GM23338 (cell line): ENCODE data around the gene CEPT1. TPM values are rescaled to one million over a fixed set of nuclear protein-coding genes. Genes with fewer than 3 reads are reported as not detected.

Source experiments
- ATAC-seq: fragments of 200-7000 bp; cut with Tn5 transposase; 3 replicates; pipeline ENCODE4 v1.9.1; 2020
- DNase-seq: peaks from one replicate; pipeline ENCODE4 v3.0.0-alpha.2; 2015; ENCODE audit warnings: low spot score
- H2AFZ ChIP-seq: fragments of 200-600 bp; sonication (generic); 2 replicates; pipeline ENCODE4 v1.8.0; 2016; ENCODE audit warnings: antibody characterized with exemption, mild to moderate bottlenecking, moderate library complexity
- H3F3A ChIP-seq: fragments of 200-600 bp; sonication (generic); replicated peaks from 2 replicates; pipeline ENCODE4 v1.8.0; 2017; ENCODE audit warnings: antibody characterized with exemption, mixed run types, low read depth
- H3K27ac ChIP-seq: fragments of 200-600 bp; sonication (generic); 2 replicates; pipeline ENCODE4 v1.6.1; 2016; ENCODE audit warnings: low read depth
- H3K27me3 ChIP-seq: fragments of 200-600 bp; sonication (generic); 2 replicates; pipeline ENCODE4 v1.8.0; 2016; ENCODE audit warnings: mild to moderate bottlenecking, mixed run types, moderate library complexity; ENCODE audit not compliant: insufficient read depth
- H3K36me3 ChIP-seq: fragments of 200-600 bp; sonication (generic); 2 replicates; pipeline ENCODE4 v1.8.0; 2016; ENCODE audit warnings: mild to moderate bottlenecking; ENCODE audit not compliant: insufficient read depth
- H3K4me1 ChIP-seq: fragments of 200-600 bp; sonication (generic); 2 replicates; pipeline ENCODE4 v1.8.0; 2016; ENCODE audit warnings: mild to moderate bottlenecking, moderate library complexity; ENCODE audit not compliant: insufficient read depth
- H3K4me2 ChIP-seq: fragments of 200-600 bp; sonication (generic); 2 replicates; pipeline ENCODE4 v1.7.1; 2017; ENCODE audit warnings: mixed run types
- H3K4me3 ChIP-seq: fragments of 200-600 bp; sonication (generic); 2 replicates; pipeline ENCODE4 v1.6.1; 2016; ENCODE audit warnings: mixed run types
- H3K79me2 ChIP-seq: fragments of 200-600 bp; sonication (generic); replicated peaks from 2 replicates; pipeline ENCODE4 v1.8.0; 2017; ENCODE audit warnings: mild to moderate bottlenecking; ENCODE audit not compliant: insufficient read depth
- H3K9me2 ChIP-seq: fragments of 200-600 bp; sonication (generic); 2 replicates; pipeline ENCODE4 v1.8.0; 2017; ENCODE audit not compliant: insufficient read depth
- H4K20me1 ChIP-seq: fragments of 200-600 bp; sonication (generic); replicated peaks from 2 replicates; pipeline ENCODE4 v1.8.0; 2017; ENCODE audit warnings: mild to moderate bottlenecking; ENCODE audit not compliant: insufficient read depth
- H3K27ac Mint-ChIP-seq: 2 replicates; pipeline ENCODE4 v1.8.0; 2020; ENCODE audit warnings: inconsistent platforms, mild to moderate bottlenecking, moderate library complexity, mixed read lengths
- H3K27me3 Mint-ChIP-seq: 3 replicates; pipeline ENCODE4 v1.8.0; 2022; ENCODE audit warnings: low read depth, mild to moderate bottlenecking, moderate library complexity, mixed read lengths, inconsistent platforms; ENCODE audit not compliant: insufficient read depth, poor library complexity
- H3K36me3 Mint-ChIP-seq: 3 replicates; pipeline ENCODE4 v1.8.0; 2021; ENCODE audit warnings: low read depth, mild to moderate bottlenecking, inconsistent platforms, moderate library complexity, mixed read lengths
- H3K4me1 Mint-ChIP-seq: 3 replicates; pipeline ENCODE4 v1.8.0; 2020; ENCODE audit warnings: mild to moderate bottlenecking, inconsistent platforms, mixed read lengths
- H3K4me3 Mint-ChIP-seq: 3 replicates; pipeline ENCODE4 v1.8.0; 2021; ENCODE audit warnings: moderate library complexity, mild to moderate bottlenecking, inconsistent platforms, mixed read lengths
- H3K9me3 Mint-ChIP-seq: 3 replicates; pipeline ENCODE4 v1.8.0; 2020; ENCODE audit warnings: moderate library complexity, mild to moderate bottlenecking, inconsistent platforms, mixed read lengths
- CREB1 ChIP-seq: fragments of 250-450 bp; sonication (Bioruptor Pico); IDR thresholded peaks from 2 replicates; pipeline ENCODE4 v1.5.0; 2020; ENCODE audit warnings: low read depth, mild to moderate bottlenecking, moderate library complexity
- CTCF ChIP-seq, 2 experiments: fragments of 200-600 bp in 1 of 2; sonication (generic) in 1 of 2; conservative IDR thresholded peaks; 2 replicates each; pipeline versions ENCODE4 v1.5.1 to v1.6.1; 2016 to 2017; ENCODE audit warnings: antibody characterized with exemption in 2 of 2, low read depth in 2 of 2, mild to moderate bottlenecking in 2 of 2, moderate library complexity in 1 of 2
- ETS1 ChIP-seq: IDR thresholded peaks from 2 replicates; pipeline ENCODE4 v1.6.1; 2016; ENCODE audit warnings: antibody characterized with exemption
- EZH2 ChIP-seq: fragments of 200-600 bp; sonication (generic); IDR thresholded peaks from one replicate; pipeline ENCODE4 v1.8.0; 2017; ENCODE audit warnings: antibody characterized with exemption, mild to moderate bottlenecking, low read depth; ENCODE audit not compliant: unreplicated experiment
- EZH2phosphoT487 ChIP-seq: fragments of 200-600 bp; sonication (generic); IDR thresholded peaks from one replicate; pipeline ENCODE4 v1.8.1; 2018; ENCODE audit warnings: antibody characterized with exemption; ENCODE audit not compliant: unreplicated experiment
- JUNB ChIP-seq: IDR thresholded peaks from one replicate; pipeline ENCODE4 v1.6.1; 2016; ENCODE audit warnings: antibody characterized with exemption; ENCODE audit not compliant: unreplicated experiment
- NANOG ChIP-seq: IDR thresholded peaks from 2 replicates; pipeline ENCODE4 v1.6.1; 2016; ENCODE audit warnings: antibody characterized with exemption, borderline replicate concordance
- POLR2AphosphoS5 ChIP-seq: IDR thresholded peaks from 2 replicates; pipeline ENCODE4 v1.6.1; 2016; ENCODE audit warnings: antibody characterized with exemption, low read depth
- STAT1 ChIP-seq: IDR thresholded peaks from one replicate; pipeline ENCODE4 v1.6.1; 2016; ENCODE audit warnings: antibody characterized with exemption; ENCODE audit not compliant: unreplicated experiment
- ZNF331 ChIP-seq: fragments of 250-450 bp; sonication (Bioruptor Pico); IDR thresholded peaks from 2 replicates; pipeline ENCODE4 v1.5.0; 2020; ENCODE audit warnings: low read depth, mild to moderate bottlenecking, moderate library complexity
- ZNF462 ChIP-seq: fragments of 250-450 bp; sonication (Bioruptor Pico); IDR thresholded peaks from 2 replicates; pipeline ENCODE4 v1.5.0; 2020; ENCODE audit warnings: mild to moderate bottlenecking, moderate library complexity
- polyA plus RNA-seq: library from polyadenylated mRNA; unstranded; fragments of >200 nt; fragmentation: Nextera tagmentation; extraction: Ambion mirVana; gene quantifications from 2 replicates; pipeline ENCODE4 v1.2.1, GENCODE V29; 2016
- total RNA-seq: library from RNA; depleted of rRNA; stranded (reverse); fragments of >200 nt; shearing (Covaris generic); gene quantifications from 2 replicates; pipeline ENCODE4 v1.2.3, GENCODE V29; 2014

The CEPT1 gene
- total and polyA plus RNA-seq, 2 experiments from 2014 or later = 17.3 to 39.5 TPM

GRCh38 chr1:111208921-111209320 is 68.9 kb downstream of the CEPT1 start:
- H3K4me1 Mint-ChIP-seq = peaks cover 10% of the 10 kb centered on the region
- peaks cover 20% of the 10 kb centered on the region for H3K9me2 ChIP-seq
- peaks cover 14% of the 10 kb centered on the region for H3K27me3 Mint-ChIP-seq
- no peaks in the 10 kb centered on the region for H3K79me2 ChIP-seq
- no peak overlapping the region for H3K4me3 ChIP-seq
- peaks cover 25% of the 10 kb centered on the region for H3K27me3 ChIP-seq
- H3F3A ChIP-seq = no peaks in the 10 kb centered on the region
- ATAC-seq (no peak), DNase-seq (no peak)
- H2AFZ ChIP-seq = no peak overlapping the region
- no peak overlapping the region for H3K4me2 ChIP-seq
- no peaks in the 10 kb centered on the region for H4K20me1 ChIP-seq
- no peak overlapping the region for H3K27ac Mint-ChIP-seq
- H3K36me3 Mint-ChIP-seq = no peaks in the 10 kb centered on the region; the same call in 2 of the 3 replicates
- peaks cover 5% of the 10 kb centered on the region for H3K4me1 ChIP-seq
- no peak overlapping the region for H3K4me3 Mint-ChIP-seq
- H3K27ac ChIP-seq = no peak overlapping the region
- no peak for TF ChIP-seq EZH2
- no peaks in the 10 kb centered on the region; the same call in 2 of the 3 replicates for H3K9me3 Mint-ChIP-seq
- H3K36me3 ChIP-seq = no peaks in the 10 kb centered on the region

- H3K27ac Mint-ChIP-seq = no peak overlapping the region
- DNase-seq = no peak
- peaks cover 10% of the 10 kb centered on the region for H3K27me3 Mint-ChIP-seq
- H3K36me3 Mint-ChIP-seq = no peaks in the 10 kb centered on the region; the same call in 2 of the 3 replicates
- H3K79me2 ChIP-seq = no peaks in the 10 kb centered on the region
- H3K27ac ChIP-seq = no peak overlapping the region
- no peak overlapping the region for H3K4me2 ChIP-seq
- H4K20me1 ChIP-seq = no peaks in the 10 kb centered on the region
- no peak overlapping the region for H3K4me3 Mint-ChIP-seq
- H3K27me3 ChIP-seq = peaks cover 18% of the 10 kb centered on the region
- no peaks in the 10 kb centered on the region; the same call in 2 of the 3 replicates for H3K9me3 Mint-ChIP-seq
- no peak for ATAC-seq
- no peaks in the 10 kb centered on the region for H3K36me3 ChIP-seq
- peaks cover 16% of the 10 kb centered on the region for H3K4me1 Mint-ChIP-seq
- peaks cover 5% of the 10 kb centered on the region for H3K4me1 ChIP-seq
- peaks cover 20% of the 10 kb centered on the region for H3K9me2 ChIP-seq
- H3F3A ChIP-seq = no peaks in the 10 kb centered on the region
- H2AFZ ChIP-seq = no peak overlapping the region
- no peak overlapping the region for H3K4me3 ChIP-seq
- TF ChIP-seq CREB1 = no peak
- no peak for TF ChIP-seq ZNF331
- no peak for TF ChIP-seq STAT1
- no peak for TF ChIP-seq JUNB
- no peak for TF ChIP-seq EZH2phosphoT487
- TF ChIP-seq EZH2 = no peak
- TF ChIP-seq NANOG = no peak
- TF ChIP-seq POLR2AphosphoS5 = no peak
- no peak for TF ChIP-seq CTCF (conservative IDR thresholded peaks at IDR 0.05; ENCODE audit: low read depth in 2 of 2)
- TF ChIP-seq ETS1 = no peak
- no peak for TF ChIP-seq ZNF462 (CRISPR knock-in tag)
Observed at GRCh38 chr1:111209622-111210021, 69.6 kb downstream of the CEPT1 start.
